HG03460 (cell line): ENCODE results near the gene SLC36A1.

Experiments
- ATAC-seq: cut with Tn5 transposase; IDR thresholded peaks from one replicate; pipeline ENCODE4 v1.9.1; 2021; ENCODE audit not compliant: unreplicated experiment

SLC36A1 gene

DNA sequence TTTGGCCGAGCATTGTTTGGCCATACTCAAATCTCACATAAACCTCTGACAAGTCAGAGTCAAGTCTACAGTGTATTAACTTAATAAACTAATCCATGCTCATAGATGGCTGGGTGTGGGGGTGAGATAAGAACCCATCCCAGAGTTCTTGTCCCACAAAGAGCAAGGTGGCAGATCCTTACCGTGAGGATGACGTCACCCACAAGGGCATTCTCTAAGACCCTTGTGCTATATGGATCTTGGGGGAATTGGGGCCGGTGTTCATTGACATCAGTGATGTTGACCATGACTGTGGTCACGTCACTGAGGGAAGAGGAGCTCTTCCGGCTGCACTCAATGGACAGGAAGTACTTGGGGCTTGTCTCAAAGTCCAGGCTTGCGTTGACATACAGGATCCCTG lies 81.6 kb downstream of the SLC36A1 start:
- no peak for ATAC-seq

DNA sequence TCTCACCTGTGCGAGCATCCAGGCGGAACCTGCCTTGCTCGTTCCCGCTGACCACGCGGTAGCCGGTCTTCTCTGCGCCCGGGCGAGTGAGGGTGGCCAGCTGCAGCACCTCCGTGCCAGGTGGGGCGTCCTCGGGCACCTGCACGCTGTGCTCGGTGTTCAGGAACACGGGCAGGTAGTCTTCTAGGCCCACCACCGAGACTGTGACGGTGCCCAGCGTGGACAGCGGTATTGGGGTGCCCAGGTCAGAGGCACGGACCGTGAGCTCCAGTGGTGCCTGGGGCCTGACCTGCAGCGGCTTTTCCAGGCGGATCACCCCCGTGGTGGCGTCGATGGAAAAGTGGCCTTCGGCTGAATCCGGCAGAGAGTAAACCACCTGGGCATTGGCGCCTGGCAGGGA lies 84.2 kb downstream of the SLC36A1 start:
- ATAC-seq = no peak

DNA sequence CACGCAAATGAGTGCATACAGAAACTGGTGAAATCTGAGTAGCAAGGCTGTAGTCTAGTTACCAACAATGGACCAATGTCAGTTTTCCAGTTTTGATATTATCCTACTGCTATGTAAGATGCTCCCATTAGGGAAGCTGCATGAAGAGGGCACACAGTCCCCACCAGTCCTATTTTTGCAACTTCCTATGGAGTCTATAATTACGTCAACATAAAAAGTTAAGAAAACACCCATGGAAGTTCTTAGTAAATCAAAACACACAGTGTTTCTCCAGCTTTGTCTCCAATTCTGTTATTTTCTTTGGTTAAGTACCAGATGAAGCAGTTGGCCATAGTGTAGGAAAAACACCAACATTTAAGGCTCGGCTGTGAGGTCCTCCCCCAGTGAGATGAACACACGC lies 85.0 kb downstream of the SLC36A1 start:
- no peak for ATAC-seq

DNA sequence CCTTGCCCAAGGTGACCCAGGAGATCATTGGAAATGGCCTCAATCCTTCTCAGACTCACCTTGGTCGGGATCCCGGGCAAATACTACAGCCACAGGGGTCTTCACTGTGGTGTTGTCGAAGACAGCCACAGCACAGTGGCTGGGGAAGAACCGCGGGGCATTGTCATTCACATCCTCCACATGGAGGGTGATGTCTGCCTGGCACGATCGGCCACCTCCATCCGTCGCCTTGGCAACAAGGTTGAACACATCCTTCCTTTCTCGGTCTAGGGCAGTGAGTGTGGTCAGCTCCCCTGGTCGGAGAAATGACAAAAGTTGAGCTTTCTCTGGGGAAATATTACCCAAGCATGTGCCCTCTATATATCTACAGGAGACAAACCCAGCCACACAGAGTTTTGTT lies 86.9 kb downstream of the SLC36A1 start:
- no peak for ATAC-seq

DNA sequence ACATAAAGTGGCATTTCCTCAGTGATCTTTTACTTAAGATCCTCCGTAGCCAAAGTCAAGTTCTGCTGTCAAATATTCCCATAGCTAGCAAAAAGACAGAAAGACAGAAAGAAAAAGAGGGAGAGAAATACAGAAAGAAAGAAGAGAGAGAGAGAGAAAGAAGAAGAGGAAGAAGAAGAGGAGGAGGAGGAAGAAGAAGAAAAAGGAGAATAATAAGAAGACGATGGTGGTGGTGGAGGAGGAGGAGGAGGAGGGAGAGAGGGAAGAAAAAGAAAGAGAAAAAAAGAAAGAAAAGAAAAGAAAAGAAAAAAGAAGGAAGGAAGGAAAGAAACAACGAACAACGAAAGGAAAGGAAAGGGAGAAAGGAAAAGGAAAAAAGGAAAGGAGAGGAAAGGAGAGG lies 89.6 kb downstream of the SLC36A1 start:
- no peak for ATAC-seq

DNA sequence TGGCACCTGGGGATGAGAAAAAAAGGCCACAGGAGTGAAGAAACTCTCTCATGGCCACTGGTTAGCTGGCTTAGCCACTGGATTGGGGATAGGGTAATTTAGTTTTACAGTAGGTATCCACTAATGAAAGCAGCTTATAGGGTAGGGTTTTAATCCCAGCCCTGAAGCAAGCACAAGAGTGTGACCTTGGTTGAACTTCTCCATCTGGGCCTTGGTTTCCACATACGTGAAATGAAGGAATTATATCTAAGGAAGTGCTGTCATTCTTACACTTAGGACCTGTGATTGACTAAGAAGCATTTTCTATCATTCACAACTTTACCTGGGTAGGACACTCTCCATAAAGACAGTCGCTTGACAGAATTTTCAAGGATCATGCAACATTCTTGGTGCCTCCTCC lies 94.2 kb downstream of the SLC36A1 start:
- ATAC-seq = no peak
